Astrocyte of the cerebellum (primary cell): ENCODE measurements around the gene RAB18.
"Not testable (repeated sequence)": the region's sequence is repeated elsewhere in the genome, so short reads cannot be mapped to it uniquely, and the experiment has no call there.

ENCODE experiments used
- DNase-seq: peaks from one replicate; pipeline ENCODE4 v3.0.0-alpha.2; 2011; ENCODE audit warnings: low read depth
- H3K4me3 ChIP-seq: 2 replicates; pipeline ENCODE4 v1.5.1; 2011; ENCODE audit warnings: mild to moderate bottlenecking, low read depth, low read length, moderate library complexity
- in situ Hi-C: cut with HindIII; loops from 2 replicates; pipeline ENCODE4 v1.10.0; 2017; ENCODE audit warnings: low sequenced_read_pairs
- TF ChIP-seq, protein P1 (sequence below): IDR thresholded peaks from 2 replicates; pipeline ENCODE4 v1.5.1; 2012; ENCODE audit warnings: low read length, low read depth, moderate library complexity, mild to moderate bottlenecking; ENCODE audit errors: missing control alignments

The RAB18 gene

DNA sequence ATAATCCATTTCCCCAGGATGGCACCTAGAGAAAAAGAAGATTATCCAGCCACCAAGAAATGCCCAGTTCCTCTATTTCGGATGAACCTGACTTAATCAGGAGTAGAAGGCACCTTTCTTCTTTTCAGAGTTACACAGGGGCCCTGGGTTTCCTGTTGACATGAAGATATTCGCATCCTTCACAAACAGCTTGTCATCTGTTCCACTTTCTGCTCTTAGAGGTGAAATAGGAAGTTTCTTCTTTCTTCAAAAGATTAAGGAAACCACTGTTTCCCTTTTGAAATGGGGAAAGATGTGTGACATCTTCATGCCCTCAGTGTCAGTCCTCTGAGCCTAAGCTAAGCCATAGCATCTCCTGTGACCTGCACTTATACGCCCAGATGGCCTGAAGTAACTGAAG is 39.1 kb upstream of the RAB18 start:
- TF ChIP-seq, protein P1, sequence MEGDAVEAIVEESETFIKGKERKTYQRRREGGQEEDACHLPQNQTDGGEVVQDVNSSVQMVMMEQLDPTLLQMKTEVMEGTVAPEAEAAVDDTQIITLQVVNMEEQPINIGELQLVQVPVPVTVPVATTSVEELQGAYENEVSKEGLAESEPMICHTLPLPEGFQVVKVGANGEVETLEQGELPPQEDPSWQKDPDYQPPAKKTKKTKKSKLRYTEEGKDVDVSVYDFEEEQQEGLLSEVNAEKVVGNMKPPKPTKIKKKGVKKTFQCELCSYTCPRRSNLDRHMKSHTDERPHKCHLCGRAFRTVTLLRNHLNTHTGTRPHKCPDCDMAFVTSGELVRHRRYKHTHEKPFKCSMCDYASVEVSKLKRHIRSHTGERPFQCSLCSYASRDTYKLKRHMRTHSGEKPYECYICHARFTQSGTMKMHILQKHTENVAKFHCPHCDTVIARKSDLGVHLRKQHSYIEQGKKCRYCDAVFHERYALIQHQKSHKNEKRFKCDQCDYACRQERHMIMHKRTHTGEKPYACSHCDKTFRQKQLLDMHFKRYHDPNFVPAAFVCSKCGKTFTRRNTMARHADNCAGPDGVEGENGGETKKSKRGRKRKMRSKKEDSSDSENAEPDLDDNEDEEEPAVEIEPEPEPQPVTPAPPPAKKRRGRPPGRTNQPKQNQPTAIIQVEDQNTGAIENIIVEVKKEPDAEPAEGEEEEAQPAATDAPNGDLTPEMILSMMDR = no peak
- in situ Hi-C loops = no loop called here
- no peak overlapping the region for H3K4me3 ChIP-seq
- DNase-seq = no peak

DNA sequence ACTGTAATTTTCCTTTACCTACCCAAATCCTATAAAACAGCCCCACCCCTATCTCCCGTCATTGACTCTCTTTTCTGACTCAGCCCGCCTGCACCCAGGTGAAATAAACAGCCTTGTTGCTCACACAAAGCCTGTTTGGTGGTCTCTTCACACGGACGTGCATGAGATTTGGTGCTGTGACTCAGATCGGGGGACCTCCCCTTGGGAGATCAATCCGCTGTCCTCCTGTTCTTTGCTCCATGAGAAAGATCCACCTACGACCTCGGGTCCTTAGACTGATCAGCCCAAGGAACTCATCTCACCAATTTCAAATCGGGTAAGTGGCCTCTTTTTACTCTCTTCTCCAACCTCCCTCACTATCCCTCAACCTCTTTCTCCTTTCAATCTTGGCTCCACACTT is 38.5 kb upstream of the RAB18 start:
- DNase-seq, H3K4me3 ChIP-seq, in situ Hi-C loops: not testable (repeated sequence)

DNA sequence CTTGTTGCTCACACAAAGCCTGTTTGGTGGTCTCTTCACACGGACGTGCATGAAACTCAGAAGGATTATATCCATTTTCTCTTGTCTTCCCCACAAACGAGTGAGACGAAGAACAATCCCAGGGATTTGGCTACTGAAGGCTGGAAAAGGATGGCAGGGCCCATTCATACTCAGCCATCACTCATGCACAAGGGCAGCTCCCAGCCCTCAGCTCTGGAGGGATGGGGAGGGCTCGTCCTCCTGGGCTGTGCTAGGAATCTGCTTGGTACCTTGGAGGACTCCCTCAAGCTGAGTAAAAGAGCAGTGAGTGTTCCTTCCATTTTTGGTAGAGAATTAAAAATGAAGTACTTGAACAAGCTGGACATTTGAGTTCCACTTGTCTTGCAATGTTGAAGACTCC is 33.2 kb upstream of the RAB18 start:
- TF ChIP-seq, protein P1 = no peak
- DNase-seq = no peak
- in situ Hi-C loops = no loop called here
- no peak overlapping the region for H3K4me3 ChIP-seq

DNA sequence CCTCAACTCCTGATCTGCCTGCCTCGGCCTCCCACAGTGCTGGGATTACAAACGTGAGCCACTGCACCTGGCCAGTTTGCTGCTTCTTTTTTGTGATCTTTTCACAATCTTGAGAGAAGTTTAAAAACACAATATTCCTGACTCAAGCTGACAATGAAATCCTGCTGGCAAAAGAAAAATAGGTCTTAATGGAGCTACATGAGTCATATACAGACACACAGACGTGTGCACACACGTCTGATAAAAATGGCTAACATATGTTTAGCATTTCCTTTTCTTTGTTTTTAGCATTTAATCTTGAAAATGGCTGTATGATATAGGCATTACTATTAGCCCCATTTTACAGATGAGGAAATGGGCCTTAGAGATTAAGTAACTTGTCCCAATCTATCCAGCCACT is 29.4 kb upstream of the RAB18 start:
- no peak overlapping the region for H3K4me3 ChIP-seq
- TF ChIP-seq, protein P1 = no peak
- in situ Hi-C loops = no loop called here
- no peak for DNase-seq

DNA sequence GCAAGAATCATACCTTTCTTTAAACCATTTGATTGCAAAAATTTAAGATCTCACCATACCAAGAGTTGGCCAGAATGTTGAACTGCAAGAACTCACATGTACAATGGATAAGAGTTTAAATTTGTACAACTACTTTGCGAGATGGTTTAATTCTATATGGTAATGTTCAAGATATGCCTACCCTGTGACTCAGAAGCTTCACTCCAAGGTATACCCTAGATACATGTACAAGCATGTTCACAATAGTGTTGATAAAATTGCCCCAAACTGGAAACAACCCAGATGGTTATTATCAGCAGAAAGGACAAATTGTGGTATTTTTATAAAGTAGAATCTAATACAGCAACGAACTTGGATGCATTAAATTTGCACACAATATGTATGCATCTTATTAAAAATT is 25.1 kb upstream of the RAB18 start:
- no peak for DNase-seq
- no peak overlapping the region for H3K4me3 ChIP-seq
- TF ChIP-seq, protein P1 = no peak
- in situ Hi-C loops = no loop called here

DNA sequence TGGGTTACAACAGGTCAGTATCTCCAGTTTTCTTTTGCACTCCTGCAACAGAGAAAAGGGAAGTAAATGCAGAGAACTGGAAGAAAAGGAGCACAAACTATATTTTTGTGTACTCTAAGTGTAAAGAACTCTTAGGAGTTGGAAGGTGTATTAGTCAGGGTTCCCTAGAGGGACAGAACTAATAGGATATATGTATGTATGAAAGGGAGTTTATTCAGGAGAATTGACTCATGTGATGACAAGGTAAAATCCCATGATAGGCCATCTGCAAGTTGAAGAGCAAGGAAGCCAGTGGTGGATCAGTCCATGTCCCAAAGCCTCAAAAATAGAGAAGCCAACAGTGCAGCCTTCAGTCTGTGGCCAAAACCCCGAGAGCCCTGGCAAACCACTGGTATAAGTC is 22.6 kb upstream of the RAB18 start:
- TF ChIP-seq, protein P1 = no peak
- H3K4me3 ChIP-seq = no peak overlapping the region
- no peak for DNase-seq
- in situ Hi-C loops = no loop called here

DNA sequence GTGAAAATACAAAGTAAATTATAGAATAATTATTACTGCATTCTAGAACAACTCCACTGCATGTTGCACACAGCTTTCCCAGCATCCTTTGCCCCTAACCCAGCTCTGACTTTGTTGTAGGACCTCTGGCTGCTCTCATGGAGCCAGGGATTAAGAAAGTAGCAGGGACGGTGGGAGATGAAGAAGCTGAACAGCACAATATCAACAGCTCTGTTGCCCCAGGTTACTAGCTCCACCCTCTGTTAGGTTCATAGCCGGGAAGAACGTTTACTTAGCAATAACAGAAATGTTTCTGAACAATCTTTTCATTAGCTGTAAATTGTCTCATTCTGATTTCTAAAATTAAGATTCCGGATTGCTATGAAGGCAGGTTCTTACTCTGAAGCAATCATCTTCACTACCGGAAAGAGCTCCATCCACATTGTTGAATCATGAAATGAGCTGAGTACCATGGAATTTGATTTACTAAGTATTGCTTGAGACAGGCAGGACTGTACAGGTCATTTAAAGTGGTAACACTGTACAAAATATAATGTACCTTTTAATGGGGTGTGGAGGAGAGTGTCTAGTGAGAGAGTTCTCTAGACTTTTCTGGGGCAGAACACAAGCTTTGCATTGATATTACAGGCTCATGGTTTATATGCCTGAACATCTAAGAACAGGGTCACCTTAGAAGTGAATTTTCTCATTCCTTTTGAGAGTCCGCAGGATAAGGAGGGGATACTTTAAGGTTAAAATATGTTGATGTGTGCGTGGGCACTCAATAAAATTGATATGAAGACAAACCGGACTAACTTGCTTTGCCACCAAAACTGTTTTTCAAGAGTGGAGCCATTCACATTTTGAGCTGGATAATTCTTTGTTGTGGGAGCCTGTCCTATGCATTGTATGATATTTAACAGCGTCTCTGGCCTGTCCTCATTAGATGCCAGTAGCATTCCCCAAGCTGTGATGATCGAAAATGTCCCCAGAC is 20.8 kb upstream of the RAB18 start:
- in situ Hi-C loops = no loop called here
- no peak overlapping the region for H3K4me3 ChIP-seq
- TF ChIP-seq, protein P1 = no peak
- no peak for DNase-seq
